H1 (cell line): ENCODE results near the gene CTTNBP2.

Source experiments
- BRCA1 ChIP-seq: IDR thresholded peaks from 2 replicates; pipeline ENCODE4 v1.6.1; 2012; ENCODE audit warnings: low read depth, low read length, improper control_type of control experiment
- CEBPB ChIP-seq: IDR thresholded peaks from 2 replicates; pipeline ENCODE4 v1.6.1; 2012; ENCODE audit warnings: low read depth, low read length
- CREB1 ChIP-seq: IDR thresholded peaks from 2 replicates; pipeline ENCODE4 v1.6.1; 2012; ENCODE audit warnings: inconsistent platforms
- GABPA ChIP-seq: IDR thresholded peaks from 2 replicates; pipeline ENCODE4 v1.6.1; 2011; ENCODE audit warnings: mild to moderate bottlenecking, low read length, moderate library complexity, borderline replicate concordance; ENCODE audit not compliant: insufficient read depth
- KDM5A ChIP-seq: fragments of 200-600 bp; IDR thresholded peaks from 2 replicates; pipeline ENCODE4 v1.7.1; 2012; ENCODE audit warnings: mild to moderate bottlenecking, low read length, inconsistent platforms, mixed read lengths
- NANOG ChIP-seq: IDR thresholded peaks from 2 replicates; pipeline ENCODE4 v1.6.1; 2011; ENCODE audit warnings: low read length, low read depth, mild to moderate bottlenecking, inconsistent platforms; ENCODE audit not compliant: insufficient read depth, poor library complexity, severe bottlenecking
- POLR2A ChIP-seq, 2 experiments: IDR thresholded peaks; 1 replicate in 1 of 2; 2 replicates in 1 of 2; pipeline ENCODE4 v1.6.1; 2011; ENCODE audit warnings: low read depth in 2 of 2, low read length in 2 of 2, mild to moderate bottlenecking in 2 of 2; ENCODE audit errors: control extremely low read depth in 1 of 2
- RXRA ChIP-seq: IDR thresholded peaks from 2 replicates; pipeline ENCODE4 v1.6.1; 2011; ENCODE audit warnings: low read depth, mild to moderate bottlenecking, low read length, moderate library complexity; ENCODE audit not compliant: insufficient read depth
- SAP30 ChIP-seq: fragments of 300-600 bp; sonication (generic); IDR thresholded peaks from 2 replicates; pipeline ENCODE4 v1.7.1; 2012; ENCODE audit warnings: low read length, moderate library complexity, mild to moderate bottlenecking, inconsistent platforms; ENCODE audit not compliant: insufficient read depth, insufficient replicate concordance
- SP2 ChIP-seq: IDR thresholded peaks from 2 replicates; pipeline ENCODE4 v1.6.1; 2012; ENCODE audit warnings: mild to moderate bottlenecking, low read length, inconsistent platforms
- TF ChIP-seq, protein P1 (sequence below), 3 experiments: IDR thresholded peaks; 1 replicate in 2 of 3; 2 replicates in 1 of 3; pipeline versions ENCODE4 v1.5.1 to v1.6.1; 2011; ENCODE audit warnings: low read length in 3 of 3, mild to moderate bottlenecking in 3 of 3, inconsistent platforms in 2 of 3, low read depth in 1 of 3, moderate library complexity in 1 of 3; ENCODE audit not compliant: insufficient read depth in 1 of 3; ENCODE audit errors: control extremely low read depth in 1 of 3
- TF ChIP-seq, protein P2 (sequence below): IDR thresholded peaks from 2 replicates; pipeline ENCODE4 v1.6.1; 2011; ENCODE audit warnings: low read length, improper control_type of control experiment
- TF ChIP-seq, protein P3 (sequence below): IDR thresholded peaks from 2 replicates; pipeline ENCODE4 v1.6.1; 2012; ENCODE audit warnings: inconsistent platforms
- TF ChIP-seq, protein P4 (sequence below): IDR thresholded peaks from 2 replicates; pipeline ENCODE4 v1.6.1; 2012; ENCODE audit warnings: inconsistent platforms

DNA sequence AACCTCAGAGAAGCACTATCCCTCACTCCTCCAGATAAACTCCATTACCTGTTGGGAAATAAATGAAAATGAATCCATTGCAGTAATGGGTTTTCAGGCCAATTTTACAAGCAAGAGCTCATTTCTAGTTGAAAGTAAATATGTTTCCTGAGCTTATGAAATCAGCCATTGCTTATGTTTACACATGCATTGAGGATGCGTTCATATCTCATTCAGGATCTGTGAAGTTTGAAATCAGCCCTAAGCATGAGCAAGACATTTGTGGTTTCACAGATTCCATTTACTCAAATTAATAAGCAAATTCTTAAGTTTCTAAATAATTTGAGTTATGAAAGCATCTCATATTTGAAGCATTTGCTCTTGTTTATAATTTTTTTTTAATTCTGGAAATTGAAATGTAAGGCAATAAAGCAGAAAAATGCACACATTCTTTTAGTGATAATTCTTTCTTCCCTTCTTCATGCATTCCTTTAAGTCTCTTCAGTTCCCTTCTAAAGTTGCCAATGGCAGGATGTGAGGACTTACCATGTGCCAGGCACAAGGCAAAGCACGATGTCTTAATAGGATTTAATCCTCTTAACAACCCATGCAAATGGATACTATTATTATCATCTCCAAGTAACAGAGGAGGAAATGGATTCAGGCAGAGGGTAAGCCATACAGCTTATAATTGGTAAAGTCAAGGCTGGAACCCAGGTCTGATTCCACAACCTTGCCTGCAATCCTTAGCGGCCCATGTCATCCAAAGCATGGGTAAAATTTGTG lies 35.0 kb upstream of the CTTNBP2 start:
- TF ChIP-seq CREB1 (no peak), NANOG (no peak), BRCA1 (no peak), CEBPB (no peak), KDM5A (no peak), RXRA (no peak), GABPA (no peak), SAP30 (no peak), SP2 (no peak), POLR2A (IDR thresholded peaks at IDR 0.05; ENCODE audit: control extremely low read depth in 1 of 2, low read depth in 2 of 2, low read length in 2 of 2) (no peak)
- TF ChIP-seq, protein P1, sequence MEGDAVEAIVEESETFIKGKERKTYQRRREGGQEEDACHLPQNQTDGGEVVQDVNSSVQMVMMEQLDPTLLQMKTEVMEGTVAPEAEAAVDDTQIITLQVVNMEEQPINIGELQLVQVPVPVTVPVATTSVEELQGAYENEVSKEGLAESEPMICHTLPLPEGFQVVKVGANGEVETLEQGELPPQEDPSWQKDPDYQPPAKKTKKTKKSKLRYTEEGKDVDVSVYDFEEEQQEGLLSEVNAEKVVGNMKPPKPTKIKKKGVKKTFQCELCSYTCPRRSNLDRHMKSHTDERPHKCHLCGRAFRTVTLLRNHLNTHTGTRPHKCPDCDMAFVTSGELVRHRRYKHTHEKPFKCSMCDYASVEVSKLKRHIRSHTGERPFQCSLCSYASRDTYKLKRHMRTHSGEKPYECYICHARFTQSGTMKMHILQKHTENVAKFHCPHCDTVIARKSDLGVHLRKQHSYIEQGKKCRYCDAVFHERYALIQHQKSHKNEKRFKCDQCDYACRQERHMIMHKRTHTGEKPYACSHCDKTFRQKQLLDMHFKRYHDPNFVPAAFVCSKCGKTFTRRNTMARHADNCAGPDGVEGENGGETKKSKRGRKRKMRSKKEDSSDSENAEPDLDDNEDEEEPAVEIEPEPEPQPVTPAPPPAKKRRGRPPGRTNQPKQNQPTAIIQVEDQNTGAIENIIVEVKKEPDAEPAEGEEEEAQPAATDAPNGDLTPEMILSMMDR (IDR thresholded peaks at IDR 0.05; ENCODE audit: control extremely low read depth in 1 of 3, insufficient read depth in 1 of 3, low read depth in 1 of 3, low read length in 3 of 3), result no peak
- TF ChIP-seq, protein P2, sequence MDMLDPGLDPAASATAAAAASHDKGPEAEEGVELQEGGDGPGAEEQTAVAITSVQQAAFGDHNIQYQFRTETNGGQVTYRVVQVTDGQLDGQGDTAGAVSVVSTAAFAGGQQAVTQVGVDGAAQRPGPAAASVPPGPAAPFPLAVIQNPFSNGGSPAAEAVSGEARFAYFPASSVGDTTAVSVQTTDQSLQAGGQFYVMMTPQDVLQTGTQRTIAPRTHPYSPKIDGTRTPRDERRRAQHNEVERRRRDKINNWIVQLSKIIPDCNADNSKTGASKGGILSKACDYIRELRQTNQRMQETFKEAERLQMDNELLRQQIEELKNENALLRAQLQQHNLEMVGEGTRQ, result no peak
- TF ChIP-seq, protein P3, sequence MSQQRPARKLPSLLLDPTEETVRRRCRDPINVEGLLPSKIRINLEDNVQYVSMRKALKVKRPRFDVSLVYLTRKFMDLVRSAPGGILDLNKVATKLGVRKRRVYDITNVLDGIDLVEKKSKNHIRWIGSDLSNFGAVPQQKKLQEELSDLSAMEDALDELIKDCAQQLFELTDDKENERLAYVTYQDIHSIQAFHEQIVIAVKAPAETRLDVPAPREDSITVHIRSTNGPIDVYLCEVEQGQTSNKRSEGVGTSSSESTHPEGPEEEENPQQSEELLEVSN, result 0 out of 2 replicates have a peak, but pooled peaks have one; percentile 21
- TF ChIP-seq, protein P4, sequence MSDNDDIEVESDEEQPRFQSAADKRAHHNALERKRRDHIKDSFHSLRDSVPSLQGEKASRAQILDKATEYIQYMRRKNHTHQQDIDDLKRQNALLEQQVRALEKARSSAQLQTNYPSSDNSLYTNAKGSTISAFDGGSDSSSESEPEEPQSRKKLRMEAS, result peak; percentile 31; the same call in 1 of the 2 replicates
